GM12878 (cell line): ENCODE measurements around the gene NRXN3.

Experiments used
- CEBPZ ChIP-seq: fragments of 150-350 bp; IDR thresholded peaks from 2 replicates; pipeline ENCODE4 v1.6.1; 2016; ENCODE audit warnings: low read depth, low read length
- CTCF ChIP-seq, 3 experiments: IDR thresholded peaks in 2 of 3; conservative IDR thresholded peaks in 1 of 3; 2 replicates each; pipeline ENCODE4 v1.5.1; 2011; ENCODE audit warnings: low read depth in 3 of 3, low read length in 3 of 3, mild to moderate bottlenecking in 3 of 3, control low read depth in 2 of 3, moderate library complexity in 2 of 3, inconsistent platforms in 1 of 3, mixed read lengths in 1 of 3; ENCODE audit not compliant: control insufficient read depth in 2 of 3, insufficient read depth in 1 of 3; ENCODE audit errors: extremely low read depth in 1 of 3
- EED ChIP-seq: sonication (generic); IDR thresholded peaks from 2 replicates; pipeline ENCODE4 v1.6.1; 2016; ENCODE audit warnings: antibody characterized with exemption, low read depth
- FOXK2 ChIP-seq: fragments of 450-650 bp; IDR thresholded peaks from 2 replicates; pipeline ENCODE4 v1.6.1; 2017; ENCODE audit warnings: mild to moderate bottlenecking, moderate library complexity
- LARP7 ChIP-seq: fragments of 450-650 bp; IDR thresholded peaks from 2 replicates; pipeline ENCODE4 v1.6.1; 2017; ENCODE audit warnings: mild to moderate bottlenecking
- POLR2A ChIP-seq: IDR thresholded peaks from 2 replicates; pipeline ENCODE4 v1.6.1; 2011; ENCODE audit warnings: low read depth, mild to moderate bottlenecking, low read length
- POLR2AphosphoS5 ChIP-seq: IDR thresholded peaks from 2 replicates; pipeline ENCODE4 v1.6.1; 2011; ENCODE audit warnings: mild to moderate bottlenecking, low read length, inconsistent platforms
- REST ChIP-seq: IDR thresholded peaks from 2 replicates; pipeline ENCODE4 v1.6.1; 2012; ENCODE audit warnings: mild to moderate bottlenecking, low read depth, low read length
- SMARCA5 ChIP-seq: fragments of 450-650 bp; IDR thresholded peaks from 2 replicates; pipeline ENCODE4 v1.6.1; 2017; ENCODE audit warnings: mild to moderate bottlenecking
- USF1 ChIP-seq: IDR thresholded peaks from 2 replicates; pipeline ENCODE4 v1.6.1; 2011; ENCODE audit warnings: borderline replicate concordance, low read depth, mild to moderate bottlenecking, moderate library complexity, mixed read lengths, low read length; ENCODE audit not compliant: insufficient read depth; ENCODE audit errors: extremely low read length
- ZBED1 ChIP-seq: IDR thresholded peaks from 2 replicates; pipeline ENCODE4 v1.6.1; 2016; ENCODE audit warnings: borderline replicate concordance

GRCh38 chr14:78479127-78479780, 309.1 kb downstream of the NRXN3 start:
- no peak for TF ChIP-seq LARP7
- no peak for TF ChIP-seq POLR2AphosphoS5
- TF ChIP-seq CTCF (IDR thresholded peaks at IDR 0.05 in 2 of 3, conservative IDR thresholded peaks at IDR 0.05 in 1 of 3; ENCODE audit: control insufficient read depth in 2 of 3, extremely low read depth in 1 of 3, insufficient read depth in 1 of 3, low read depth in 3 of 3, low read length in 3 of 3), result no peak
- no peak for TF ChIP-seq USF1
- no peak for TF ChIP-seq REST
- no peak for TF ChIP-seq EED
- no peak for TF ChIP-seq POLR2A
- TF ChIP-seq CEBPZ, result no peak
- no peak for TF ChIP-seq SMARCA5
- no peak for TF ChIP-seq ZBED1
- TF ChIP-seq FOXK2, result no peak
